Measurements from ENCODE around the gene MET. TPM values are rescaled to one million over a fixed set of nuclear protein-coding genes. Genes with fewer than 3 reads are reported as not detected.

MET gene
- total and polyA plus RNA-seq, 2 donors (not counting 3 experiments of a cell fraction or from before 2014, with no cell fraction given), result 21.1 to 44.5 TPM

GRCh38 chr7:116711790-116712189, 39.8 kb downstream of the MET start:
- H3K27me3 ChIP-seq (ENCODE audit: control insufficient read depth in 2 of 2, insufficient read depth in 2 of 2, low read length in 2 of 2), result no peaks in the 10 kb centered on the region
- H3K79me2 ChIP-seq (ENCODE audit: control insufficient read depth, insufficient read depth, low read length), result peaks cover 25% of the 10 kb centered on the region
- CTCF ChIA-PET, result no interaction called here
- peaks cover 25% of the 10 kb centered on the region for H3K4me1 ChIP-seq (ENCODE audit: control insufficient read depth, extremely low read depth, insufficient read depth, low read length)
- BruUV-seq (replicated peaks), result no TSS peak
- no peaks in the 10 kb centered on the region for H3K9me3 ChIP-seq (replicated peaks; ENCODE audit: control insufficient read depth, insufficient read depth, low read length)
- no peaks in the 10 kb centered on the region for H3K9me1 ChIP-seq (replicated peaks; ENCODE audit: control insufficient read depth, extremely low read depth, insufficient read depth, low read length)
- no peak overlapping the region for H3K4me3 ChIP-seq (replicated peaks in 1 of 3; ENCODE audit: insufficient read depth in 1 of 3, low read depth in 1 of 3, low read length in 3 of 3)
- DNase-seq (ENCODE audit: low read depth, low spot score) (no peak), FAIRE-seq (no peak)
- no peak overlapping the region for H3K9ac ChIP-seq (replicated peaks; ENCODE audit: extremely low read depth, insufficient read depth, low read length)
- TF ChIP-seq JUN (IDR thresholded peaks at IDR 0.05; ENCODE audit: borderline replicate concordance, insufficient read depth, insufficient read length, low read depth), result no peak
- no peak for TF ChIP-seq POLR2AphosphoS5 (IDR thresholded peaks at IDR 0.05; ENCODE audit: insufficient read depth, low read depth, low read length)
- no peak for TF ChIP-seq EZH2 (IDR thresholded peaks at IDR 0.05; ENCODE audit: borderline replicate concordance, low read depth, low read length, severe bottlenecking)
- TF ChIP-seq POLR2A (IDR thresholded peaks at IDR 0.05; ENCODE audit: low read depth, low read length), result no peak
- no peak for TF ChIP-seq GATA2 (IDR thresholded peaks at IDR 0.05; ENCODE audit: insufficient read depth, insufficient read length, low read depth, low read length)
- no peak for TF ChIP-seq MAX (IDR thresholded peaks at IDR 0.05; ENCODE audit: insufficient read depth, insufficient read length)
- TF ChIP-seq FOS (IDR thresholded peaks at IDR 0.05; ENCODE audit: borderline replicate concordance, insufficient read depth, low read length), result no peak
- no peak for TF ChIP-seq MYC (IDR thresholded peaks at IDR 0.05; ENCODE audit: low read depth, low read length)
- TF ChIP-seq CTCF (IDR thresholded peaks at IDR 0.05; ENCODE audit: extremely low read depth in 1 of 2, insufficient read depth in 1 of 2, low read depth in 1 of 2, low read length in 2 of 2), result no peak
- H3K27ac ChIP-seq (ENCODE audit: insufficient read depth, low read depth, low read length), result no peak overlapping the region
- POLR2A ChIA-PET, result no interaction called here
- H4K20me1 ChIP-seq (replicated peaks; ENCODE audit: control insufficient read depth, extremely low read depth, insufficient read depth, low read length), result no peaks in the 10 kb centered on the region
- no peak overlapping the region for H2AFZ ChIP-seq (ENCODE audit: low read depth, low read length)
- no peak overlapping the region for H3K4me2 ChIP-seq (ENCODE audit: insufficient read depth, low read length)
- dilution Hi-C loops (cut with MboI; ENCODE audit: extremely low pct_ligation_motif_present, low sequenced_read_pairs), result no loop called here
- no peaks in the 10 kb centered on the region for H3K36me3 ChIP-seq (ENCODE audit: control insufficient read depth in 2 of 2, extremely low read depth in 1 of 2, insufficient read depth in 2 of 2, low read length in 2 of 2)
- intact Hi-C loops (cut with micrococcal nuclease), result no loop called here

Data from endothelial cell of umbilical vein (primary cell).